HepG2 (cell line): ENCODE measurements around the gene HIF3A.

ENCODE experiments used
- IRF2 ChIP-seq: IDR thresholded peaks from 2 replicates; pipeline ENCODE4 v1.6.1; 2018; ENCODE audit warnings: missing genetic modification reagents, missing compliant biosample characterization
- NONO ChIP-seq, 2 experiments: fragments of 450-650 bp in 1 of 2; sonication (generic) in 1 of 2; formaldehyde crosslinking in 1 of 2; IDR thresholded peaks in 1 of 2; conservative IDR thresholded peaks in 1 of 2; 2 replicates each; pipeline versions ENCODE4 v1.6.1 to v1.8.0; 2017 to 2022; ENCODE audit warnings: mild to moderate bottlenecking in 1 of 2, missing genetic modification reagents in 1 of 2, moderate library complexity in 1 of 2
- ZBTB8A ChIP-seq: sonication (generic); formaldehyde crosslinking; IDR thresholded peaks from 2 replicates; pipeline ENCODE4 v1.4.0; 2020; ENCODE audit warnings: mild to moderate bottlenecking, low read depth, missing genetic modification reagents, borderline replicate concordance
- ZNF446 ChIP-seq: sonication (generic); formaldehyde crosslinking; IDR thresholded peaks from 2 replicates; pipeline ENCODE4 v1.5.0; 2020; ENCODE audit warnings: mild to moderate bottlenecking, missing genetic modification reagents
- ZNF777 ChIP-seq: sonication (generic); formaldehyde crosslinking; IDR thresholded peaks from 2 replicates; pipeline ENCODE4 v1.4.0; 2020; ENCODE audit warnings: missing genetic modification reagents
- TF ChIP-seq, protein P1 (sequence below): sonication (generic); formaldehyde crosslinking; IDR thresholded peaks from 2 replicates; pipeline ENCODE4 v1.5.0; 2020; ENCODE audit warnings: mild to moderate bottlenecking, missing genetic modification reagents, moderate library complexity

DNA sequence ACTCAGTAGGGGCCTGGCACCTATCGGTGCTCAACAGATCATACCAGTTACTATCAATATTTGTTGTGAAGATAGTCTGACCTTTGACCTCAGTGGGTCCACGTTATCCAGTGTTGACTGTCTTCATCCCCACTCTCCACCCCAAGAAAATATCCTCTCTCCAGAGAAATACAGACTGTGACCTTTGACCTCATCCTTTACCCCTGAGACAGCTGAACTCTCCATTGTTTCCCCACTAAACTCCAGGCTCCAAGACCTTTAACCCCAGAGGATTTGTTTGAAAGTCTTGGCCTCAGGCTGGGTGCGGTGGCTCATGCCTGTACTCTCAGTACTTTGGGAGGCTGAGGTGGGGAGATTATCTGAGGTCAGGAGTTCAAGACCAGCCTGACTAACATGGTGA, 27.4 kb downstream of the HIF3A start:
- TF ChIP-seq NONO (IDR thresholded peaks at IDR 0.05) (no peak), NONO (CRISPR knock-in tag; conservative IDR thresholded peaks at IDR 0.05) (no peak), ZBTB8A (no peak), ZNF446 (CRISPR knock-in tag) (no peak), IRF2 (CRISPR knock-in tag) (no peak), ZNF777 (CRISPR knock-in tag) (no peak)
- TF ChIP-seq, protein P1, sequence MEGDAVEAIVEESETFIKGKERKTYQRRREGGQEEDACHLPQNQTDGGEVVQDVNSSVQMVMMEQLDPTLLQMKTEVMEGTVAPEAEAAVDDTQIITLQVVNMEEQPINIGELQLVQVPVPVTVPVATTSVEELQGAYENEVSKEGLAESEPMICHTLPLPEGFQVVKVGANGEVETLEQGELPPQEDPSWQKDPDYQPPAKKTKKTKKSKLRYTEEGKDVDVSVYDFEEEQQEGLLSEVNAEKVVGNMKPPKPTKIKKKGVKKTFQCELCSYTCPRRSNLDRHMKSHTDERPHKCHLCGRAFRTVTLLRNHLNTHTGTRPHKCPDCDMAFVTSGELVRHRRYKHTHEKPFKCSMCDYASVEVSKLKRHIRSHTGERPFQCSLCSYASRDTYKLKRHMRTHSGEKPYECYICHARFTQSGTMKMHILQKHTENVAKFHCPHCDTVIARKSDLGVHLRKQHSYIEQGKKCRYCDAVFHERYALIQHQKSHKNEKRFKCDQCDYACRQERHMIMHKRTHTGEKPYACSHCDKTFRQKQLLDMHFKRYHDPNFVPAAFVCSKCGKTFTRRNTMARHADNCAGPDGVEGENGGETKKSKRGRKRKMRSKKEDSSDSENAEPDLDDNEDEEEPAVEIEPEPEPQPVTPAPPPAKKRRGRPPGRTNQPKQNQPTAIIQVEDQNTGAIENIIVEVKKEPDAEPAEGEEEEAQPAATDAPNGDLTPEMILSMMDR (CRISPR knock-in tag), result no peak
